ENCODE measurements around the gene RNF31. TPM values are rescaled to one million over a fixed set of nuclear protein-coding genes. Genes with fewer than 3 reads are reported as not detected.

The RNF31 gene
- total RNA-seq, 2 donors from 2014 or later = 36.1 to 70.4 TPM

GRCh38 chr14:24159777-24160498, 12.6 kb downstream of the RNF31 start:
- DNase-seq = no peak
- Histone ChIP-seq H3K27me3 (no peaks in the 10 kb centered on the region), H3K36me3 (peaks cover 25% of the 10 kb centered on the region), H3K4me1 (peaks cover 13% of the 10 kb centered on the region), H3K27ac (peak overlapping the region; percentile 98), H3K9ac (ENCODE audit: low read depth in 2 of 2, low read length in 2 of 2) (no peak overlapping the region), H3K4me3 (no peak overlapping the region), H3K9me3 (no peaks in the 10 kb centered on the region)
- TF ChIP-seq CTCF (IDR thresholded peaks at IDR 0.05) = no peak
- intact Hi-C loops (cut with DNase I) = no loop called here

GRCh38 chr14:24160499-24160849, 13.2 kb downstream of the RNF31 start:
- Histone ChIP-seq H3K4me3 (no peak overlapping the region), H3K9me3 (no peaks in the 10 kb centered on the region), H3K27me3 (no peaks in the 10 kb centered on the region), H3K36me3 (peaks cover 25% of the 10 kb centered on the region), H3K4me1 (peaks cover 13% of the 10 kb centered on the region), H3K9ac (ENCODE audit: low read depth in 2 of 2, low read length in 2 of 2) (peak overlapping the region in 1 of 2 donors; percentile 85), H3K27ac (peak overlapping the region; percentile 98)
- intact Hi-C loops (cut with DNase I) = no loop called here
- no peak for TF ChIP-seq CTCF (IDR thresholded peaks at IDR 0.05)
- no peak for DNase-seq

- DNase-seq = peak; percentile 98
- Histone ChIP-seq H3K4me3 (peak within 1 kb of the TSS; percentile 75), H3K4me1 (peaks cover 13% of the 10 kb centered on the region), H3K27me3 (no peaks in the 10 kb centered on the region), H3K9me3 (no peaks in the 10 kb centered on the region), H3K36me3 (peaks cover 24% of the 10 kb centered on the region), H3K27ac (peak within 1 kb of the TSS; percentile 98), H3K9ac (ENCODE audit: low read depth in 2 of 2, low read length in 2 of 2) (peak within 1 kb of the TSS; percentile 85 to 88)
- intact Hi-C loops (cut with DNase I) = no loop called here
- TF ChIP-seq CTCF (IDR thresholded peaks at IDR 0.05) = peak; percentile 95
Observed at GRCh38 chr14:24160850-24161804, 13.8 kb downstream of the RNF31 start, which contains the start of gene IRF9. TSS of gene IRF9 (plus strand) at chr14:24161265. CDS start at chr14:24162145, 880 bp downstream.

- no peaks in the 10 kb centered on the region for H3K9me3 ChIP-seq
- H3K27me3 ChIP-seq = no peaks in the 10 kb centered on the region
- H3K4me3 ChIP-seq = peak overlapping the region; percentile 75
- peaks cover 13% of the 10 kb centered on the region for H3K4me1 ChIP-seq
- H3K36me3 ChIP-seq = peaks cover 24% of the 10 kb centered on the region
- H3K9ac ChIP-seq (ENCODE audit: low read depth in 2 of 2, low read length in 2 of 2) = peak overlapping the region; percentile 85 to 88
- no peak for TF ChIP-seq CTCF (IDR thresholded peaks at IDR 0.05)
- H3K27ac ChIP-seq = peak overlapping the region; percentile 98
- intact Hi-C loops (cut with DNase I) = no loop called here
- DNase-seq = no peak
Observed at GRCh38 chr14:24162093-24162492, 14.8 kb downstream of the RNF31 start.

- H3K4me1 ChIP-seq = peaks cover 13% of the 10 kb centered on the region
- H3K9me3 ChIP-seq = no peaks in the 10 kb centered on the region
- DNase-seq = no peak
- H3K36me3 ChIP-seq = peaks cover 27% of the 10 kb centered on the region
- no peak overlapping the region for H3K9ac ChIP-seq (ENCODE audit: low read depth in 2 of 2, low read length in 2 of 2)
- H3K27me3 ChIP-seq = no peaks in the 10 kb centered on the region
- no peak overlapping the region for H3K27ac ChIP-seq
- intact Hi-C loops (cut with DNase I) = no loop called here
- no peak for TF ChIP-seq CTCF (IDR thresholded peaks at IDR 0.05)
- no peak overlapping the region for H3K4me3 ChIP-seq
Observed at GRCh38 chr14:24164518-24164991, 17.3 kb downstream of the RNF31 start.
